Measurements from ENCODE around the gene IQCN.

Gene IQCN

DNA sequence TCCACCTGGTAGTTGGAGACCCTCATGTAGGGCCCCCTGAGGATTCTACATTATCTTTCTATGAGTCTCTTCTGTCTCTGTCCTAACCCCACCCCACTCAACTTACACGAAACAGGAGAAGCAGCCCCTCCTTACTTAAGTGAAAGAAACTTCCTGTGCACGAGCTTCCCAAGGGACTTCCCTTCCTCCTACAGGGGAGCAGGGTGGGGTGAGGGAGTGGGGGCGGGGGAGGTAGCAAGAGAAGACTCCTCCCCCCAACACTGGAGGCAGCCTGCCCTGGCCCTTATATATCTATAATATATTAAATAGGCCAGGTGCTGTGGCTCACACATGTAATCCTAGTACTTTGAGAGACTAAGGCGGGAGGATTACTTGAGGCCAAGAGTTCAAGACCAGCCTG, 42.5 kb downstream of the IQCN start:
- DNase-seq (ENCODE audit: low read depth) = no peak

DNA sequence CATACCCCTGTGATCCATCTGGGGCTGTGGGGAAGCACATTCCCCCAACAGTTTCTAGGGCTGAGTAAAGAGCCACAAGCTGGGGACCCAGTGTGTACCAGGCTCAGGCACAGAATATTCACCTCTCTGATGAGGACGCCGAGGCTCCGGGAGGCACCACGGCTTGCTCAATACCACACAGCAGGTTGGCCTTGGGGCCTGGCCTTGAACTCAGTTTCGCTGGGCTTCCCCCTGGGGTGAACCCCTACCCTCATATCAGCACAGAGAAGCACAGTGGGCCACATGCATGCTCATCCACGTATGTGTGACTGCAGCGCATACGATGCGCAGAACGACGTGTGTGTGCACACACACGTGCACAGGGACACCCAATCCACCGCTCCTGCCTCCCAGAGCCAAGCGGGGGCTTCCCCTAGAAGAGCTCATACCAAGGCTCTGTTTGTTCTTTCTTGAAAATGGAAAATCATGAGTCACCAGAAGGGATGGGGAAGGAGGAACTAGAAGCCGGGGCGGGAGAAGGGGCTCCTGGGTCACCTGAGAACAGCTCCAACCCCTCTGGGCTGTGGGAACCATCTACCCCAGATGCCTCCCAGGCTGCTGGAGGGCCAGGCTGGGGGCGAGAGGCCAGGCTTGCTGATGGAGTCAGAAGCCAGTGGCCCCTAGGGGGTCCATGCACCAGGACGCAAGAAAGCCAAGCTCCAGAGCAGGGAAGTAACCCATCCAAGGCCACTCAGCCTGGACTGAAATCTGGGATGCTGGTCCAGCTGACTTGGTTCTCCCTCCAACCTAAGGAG, 43.1 kb downstream of the IQCN start:
- DNase-seq (ENCODE audit: low read depth) = no peak

DNA sequence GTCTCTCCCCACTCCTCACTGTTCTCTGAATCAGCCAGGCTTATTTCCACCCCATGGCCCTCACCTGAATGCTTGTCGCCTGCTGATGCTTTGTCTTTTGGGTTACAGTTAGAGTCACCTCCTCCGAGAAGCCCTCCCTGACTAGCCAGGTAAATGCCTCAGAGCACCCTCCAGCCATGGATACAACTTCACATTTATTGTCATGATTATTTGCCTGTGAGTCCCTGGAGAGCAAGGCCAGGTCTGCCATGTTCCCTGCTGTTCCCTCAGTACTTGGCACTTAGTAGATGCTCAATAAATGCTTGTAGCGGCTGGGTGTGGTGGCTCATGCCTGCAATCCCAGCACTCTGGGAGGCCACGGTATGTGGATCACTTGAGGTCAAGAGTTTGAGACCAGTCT, 44.3 kb downstream of the IQCN start:
- no peak for DNase-seq (ENCODE audit: low read depth)

DNA sequence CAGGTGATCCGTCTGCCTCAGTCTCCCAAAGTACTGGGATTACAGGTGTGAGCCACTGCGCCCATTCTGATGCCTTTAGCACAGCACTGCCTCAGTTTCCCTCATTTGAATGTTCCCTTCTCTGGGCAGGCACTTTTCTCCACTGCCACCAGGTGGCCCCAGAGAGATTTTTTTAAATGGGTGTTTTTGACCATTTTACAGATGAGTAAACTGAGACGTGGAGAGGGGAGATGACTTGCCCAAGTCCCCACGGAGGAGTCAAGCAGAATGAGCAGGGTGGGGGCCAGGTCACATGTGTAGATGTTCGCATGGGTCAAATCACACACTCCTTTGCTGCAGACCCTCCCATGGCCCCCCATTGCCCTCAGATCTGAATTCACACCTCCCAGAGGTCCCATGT, 44.8 kb downstream of the IQCN start:
- DNase-seq (ENCODE audit: low read depth) = no peak

DNA sequence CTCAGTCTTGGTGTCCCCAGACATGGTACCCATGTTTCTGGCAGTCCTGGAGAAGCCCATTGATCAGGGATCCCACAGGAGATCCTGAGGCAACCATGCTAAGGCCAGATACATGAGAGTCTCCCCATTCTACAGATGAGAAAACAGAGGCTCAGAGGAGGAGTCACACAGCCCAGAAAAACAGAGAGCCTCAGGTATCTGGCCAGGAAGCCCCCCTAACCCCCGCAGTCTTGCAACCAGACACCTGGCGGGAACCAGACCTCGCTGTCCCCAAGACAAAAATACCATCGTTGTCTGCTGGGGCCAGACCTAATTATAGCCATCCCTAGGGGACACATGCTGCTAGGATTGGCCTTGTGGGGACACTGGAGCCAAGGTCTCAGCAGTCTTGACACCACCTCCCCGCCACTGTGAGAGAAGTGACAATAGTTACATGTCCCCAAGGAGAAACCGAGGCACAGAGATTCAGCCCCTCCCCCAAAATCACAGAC, 46.4 kb downstream of the IQCN start:
- no peak for DNase-seq (ENCODE audit: low read depth)

DNA sequence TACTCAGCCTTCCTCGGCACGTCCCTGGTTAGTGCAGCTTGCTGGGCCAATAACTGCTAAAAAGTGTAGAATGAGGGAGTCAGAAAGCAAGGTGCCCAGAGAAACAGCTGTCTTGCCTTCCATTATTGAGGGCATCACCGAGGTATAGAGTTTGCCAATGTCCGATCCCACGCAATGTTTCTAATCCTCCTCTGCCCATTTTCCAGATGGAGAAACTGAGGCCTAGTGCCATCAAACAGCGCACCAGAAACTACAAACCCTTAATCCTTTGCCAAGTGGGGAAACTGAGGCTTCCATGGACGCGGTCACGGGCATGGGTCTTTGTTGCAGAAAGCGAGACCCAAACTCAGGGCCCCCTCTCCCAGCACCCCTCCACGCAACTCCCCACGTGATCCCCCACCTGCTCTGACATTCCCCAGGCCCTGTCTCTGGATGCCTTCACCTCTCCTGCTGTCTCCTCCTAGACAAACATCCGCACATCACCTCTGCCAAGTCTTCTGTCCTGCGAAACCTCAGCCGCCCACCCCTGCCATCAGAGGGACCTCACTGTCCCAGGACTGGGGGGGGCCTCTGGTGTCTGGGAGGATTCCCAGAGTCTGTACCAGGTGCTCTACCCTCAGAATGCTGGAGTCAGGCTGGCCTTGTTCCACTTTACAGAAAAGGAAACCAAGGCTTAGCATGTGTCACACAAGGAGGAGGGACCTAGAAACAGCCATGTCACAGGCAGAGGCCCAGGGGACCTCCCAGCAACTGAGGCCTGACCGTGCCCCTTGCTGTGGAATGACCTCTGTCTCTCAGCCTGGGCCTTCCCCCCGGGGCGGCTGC, 47.1 kb downstream of the IQCN start:
- no peak for DNase-seq (ENCODE audit: low read depth)

DNA sequence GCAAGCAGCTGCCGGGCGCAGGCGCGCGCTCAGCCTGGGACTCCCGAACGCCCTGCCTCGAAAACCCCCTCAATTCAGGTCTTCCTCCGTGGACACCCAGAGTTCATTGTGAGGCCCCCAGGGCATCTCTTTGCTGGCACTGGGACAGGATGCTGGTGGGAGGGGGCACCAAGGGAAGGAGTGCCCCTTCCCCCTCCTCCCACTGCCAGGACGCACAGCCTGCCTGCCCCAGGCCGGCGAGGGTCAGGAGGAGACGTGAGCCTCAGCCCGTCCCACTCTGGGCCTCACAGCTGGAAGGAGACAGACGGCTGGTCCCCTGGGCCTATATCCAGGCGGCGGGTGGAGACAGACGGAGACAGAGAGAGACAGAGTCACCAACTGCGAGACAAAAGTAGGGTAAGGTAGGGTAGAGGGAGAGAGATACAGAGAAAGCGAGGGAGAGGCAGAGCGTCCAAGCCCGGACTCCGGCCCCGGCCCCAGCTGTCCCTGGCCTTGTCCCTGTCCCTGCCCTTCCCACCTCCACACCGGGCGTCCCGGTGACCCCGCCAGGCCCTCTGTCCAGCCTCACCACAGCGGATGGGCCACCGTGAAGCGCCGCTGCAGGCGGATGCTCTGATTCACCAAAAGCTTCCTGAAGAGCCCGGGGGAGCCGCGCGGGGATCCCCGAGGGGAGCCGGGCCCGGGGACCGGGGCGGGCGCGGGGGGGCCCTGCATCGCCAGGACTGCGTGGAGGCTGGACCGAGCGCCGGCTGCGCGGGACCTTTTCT, 48.4 kb downstream of the IQCN start, which contains the start of gene PDE4C:
Gene PDE4C (minus strand): TSS at position 737 of the 767 bp plus-strand sequence. CDS start 23 bp downstream, at position 714.
- DNase-seq (ENCODE audit: low read depth) = no peak

DNA sequence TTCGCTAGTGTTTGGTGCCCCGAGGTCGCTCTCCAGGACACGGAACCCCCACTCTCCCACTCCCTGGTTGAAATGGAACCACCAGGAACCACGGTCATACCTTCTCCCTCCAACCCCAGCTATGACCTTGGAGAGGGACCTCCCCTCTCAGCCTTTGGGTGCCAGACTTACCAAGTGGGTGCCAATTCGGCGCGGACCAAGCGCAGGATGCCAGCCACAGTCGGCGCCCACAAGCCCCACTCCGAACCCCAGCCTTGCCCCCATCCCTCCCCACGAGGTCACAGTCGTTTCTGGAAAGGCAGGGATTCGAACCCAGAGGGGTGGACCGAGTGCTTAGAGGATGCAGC, 48.9 kb downstream of the IQCN start:
- DNase-seq (ENCODE audit: low read depth) = no peak

DNA sequence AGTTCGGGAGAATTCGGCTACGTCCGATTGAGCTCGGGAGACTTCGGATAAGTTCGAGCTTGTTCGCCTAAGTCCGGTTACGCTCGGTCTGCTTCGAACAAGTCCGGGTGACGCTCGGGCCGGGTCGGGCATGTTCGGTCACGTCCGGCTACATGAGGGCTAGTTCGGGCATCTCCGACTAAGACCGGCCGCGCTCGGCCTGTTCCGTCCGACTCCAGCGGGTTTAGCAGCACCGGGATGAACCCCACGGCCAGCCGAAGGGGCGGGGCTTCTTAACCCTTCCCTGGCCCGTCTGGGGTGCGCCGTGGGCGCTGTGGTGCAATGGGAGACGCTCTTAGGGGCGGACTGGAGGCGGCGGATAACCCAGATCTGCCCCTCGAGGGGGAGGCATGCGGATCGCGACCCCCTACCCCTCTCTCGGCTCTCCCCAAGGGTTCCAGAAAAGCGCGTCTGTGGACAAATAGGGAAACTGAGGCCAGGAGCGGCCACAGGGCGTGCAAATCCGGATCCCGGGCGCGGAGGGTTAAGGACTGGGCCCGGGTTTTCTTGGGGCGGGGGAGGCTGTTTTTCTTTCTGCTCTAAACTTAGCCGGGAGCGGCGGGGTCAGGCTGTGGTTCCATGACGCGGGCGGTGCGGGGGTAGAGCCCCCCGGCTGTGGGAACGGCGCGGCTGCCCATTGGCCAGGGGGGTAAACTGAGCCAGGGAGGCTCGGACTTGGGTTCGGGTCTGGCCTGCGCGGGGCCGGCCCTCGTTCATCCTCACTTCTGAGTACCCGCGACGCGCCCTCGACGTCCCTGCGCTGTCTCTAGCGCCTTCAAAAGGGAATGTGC, 49.5 kb downstream of the IQCN start:
- DNase-seq (ENCODE audit: low read depth) = peak; percentile 56

DNA sequence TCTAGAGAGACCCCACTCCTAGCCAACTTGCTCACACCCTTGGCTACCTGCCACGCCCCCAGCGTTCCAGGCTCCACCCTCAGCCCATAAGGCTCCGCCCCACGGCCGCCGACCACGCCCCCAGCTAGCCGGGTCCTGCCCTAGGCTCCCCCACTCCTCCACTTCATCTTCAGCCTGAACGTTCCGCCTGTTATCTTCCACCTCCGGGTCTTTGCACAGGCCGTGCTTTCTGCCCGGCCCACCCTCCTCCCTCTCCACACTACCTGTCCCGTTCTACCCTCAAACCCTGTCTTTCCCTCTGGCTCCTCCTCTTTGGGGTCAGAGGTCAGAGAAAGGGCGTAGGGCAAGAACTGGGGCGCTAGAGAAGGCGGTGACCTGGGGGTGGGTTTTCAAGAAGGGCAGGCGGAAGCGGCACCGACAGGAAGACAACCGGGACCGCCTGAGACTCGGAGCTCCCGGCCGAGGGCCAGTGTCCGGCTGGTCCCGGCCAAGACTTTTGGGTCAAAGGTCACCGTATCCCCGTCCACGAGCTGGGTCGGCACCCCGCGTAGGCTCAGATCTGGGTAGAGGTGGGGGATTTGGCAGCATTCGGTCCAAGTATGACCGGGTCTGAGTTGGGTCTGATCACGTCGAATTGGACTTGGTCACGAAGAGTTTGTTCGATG, 50.3 kb downstream of the IQCN start:
- DNase-seq (ENCODE audit: low read depth) = no peak

DNA sequence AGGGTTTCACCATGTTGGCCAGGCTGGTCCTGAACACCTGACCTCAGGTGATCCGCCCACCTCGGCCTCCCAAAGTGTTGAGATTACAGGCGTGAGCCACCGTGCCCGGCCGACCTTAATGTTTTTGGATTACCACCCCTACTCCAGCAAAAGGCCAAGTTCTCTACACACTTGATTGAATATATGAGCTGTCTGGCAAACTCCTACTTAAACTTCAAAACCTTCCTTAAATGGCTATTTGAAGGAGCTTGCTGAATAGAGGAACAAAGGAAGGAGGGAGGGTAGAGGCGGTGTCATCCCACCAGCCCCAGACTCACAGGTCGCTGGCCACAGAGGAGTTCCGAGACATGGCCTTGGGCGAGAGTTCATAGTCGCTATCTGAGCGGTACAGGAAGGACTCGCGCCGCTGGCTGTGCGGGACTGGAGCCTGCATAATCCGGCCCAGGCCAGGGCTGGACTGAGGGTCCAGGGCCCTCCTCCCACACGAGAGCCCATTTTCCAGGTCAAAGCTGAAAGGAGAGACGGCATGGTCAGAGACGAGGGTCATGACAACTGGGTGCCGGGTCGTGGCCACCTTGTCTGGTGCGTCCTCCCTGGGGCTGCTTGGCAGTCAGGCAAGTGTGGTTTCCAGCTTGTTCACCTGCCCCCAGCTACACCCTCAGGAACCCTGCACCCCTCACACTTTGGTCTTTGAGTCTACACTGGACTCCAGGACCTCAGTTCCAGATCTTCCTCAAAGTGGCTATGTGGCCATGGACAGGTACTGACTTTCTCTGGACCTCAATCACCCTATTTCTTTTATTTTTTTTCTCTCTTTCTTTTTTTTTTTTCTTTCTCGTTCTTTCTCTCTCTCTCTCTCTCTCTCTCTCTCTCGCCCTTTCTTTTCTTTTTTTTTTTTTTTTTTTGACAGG, 52.2 kb downstream of the IQCN start:
- DNase-seq (ENCODE audit: low read depth) = no peak

DNA sequence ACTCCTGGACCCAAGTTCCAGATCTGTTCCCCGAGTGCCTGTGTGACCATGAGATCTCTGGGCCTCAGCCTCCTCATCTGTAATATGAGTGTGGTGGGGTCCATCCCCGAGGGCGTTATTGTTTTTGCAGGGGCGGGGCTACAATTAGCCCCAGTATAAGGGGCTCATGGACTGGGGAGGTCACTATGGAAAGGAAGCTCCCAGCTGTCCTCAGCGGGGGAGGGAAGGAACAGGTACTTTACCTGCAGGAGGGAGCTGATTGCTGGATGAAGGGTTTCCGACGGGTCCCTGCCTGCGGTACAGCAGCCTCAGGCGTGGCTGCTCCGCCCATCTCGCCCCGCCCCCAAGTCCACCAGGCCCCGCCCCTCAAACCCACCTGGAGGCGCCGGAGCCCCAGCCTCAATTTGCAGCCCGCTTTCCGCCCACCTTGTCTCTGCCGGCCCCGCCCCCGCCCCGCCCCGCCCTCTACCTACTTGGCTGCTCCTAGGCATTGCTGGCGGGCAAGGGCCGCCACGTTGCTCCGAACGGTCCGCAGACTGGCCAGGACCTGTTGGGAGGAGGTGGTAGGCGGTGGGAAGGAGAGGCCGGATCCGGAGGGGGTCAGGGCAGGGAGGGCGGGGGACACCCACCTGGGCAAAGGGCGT, 53.5 kb downstream of the IQCN start:
- no peak for DNase-seq (ENCODE audit: low read depth)

DNA sequence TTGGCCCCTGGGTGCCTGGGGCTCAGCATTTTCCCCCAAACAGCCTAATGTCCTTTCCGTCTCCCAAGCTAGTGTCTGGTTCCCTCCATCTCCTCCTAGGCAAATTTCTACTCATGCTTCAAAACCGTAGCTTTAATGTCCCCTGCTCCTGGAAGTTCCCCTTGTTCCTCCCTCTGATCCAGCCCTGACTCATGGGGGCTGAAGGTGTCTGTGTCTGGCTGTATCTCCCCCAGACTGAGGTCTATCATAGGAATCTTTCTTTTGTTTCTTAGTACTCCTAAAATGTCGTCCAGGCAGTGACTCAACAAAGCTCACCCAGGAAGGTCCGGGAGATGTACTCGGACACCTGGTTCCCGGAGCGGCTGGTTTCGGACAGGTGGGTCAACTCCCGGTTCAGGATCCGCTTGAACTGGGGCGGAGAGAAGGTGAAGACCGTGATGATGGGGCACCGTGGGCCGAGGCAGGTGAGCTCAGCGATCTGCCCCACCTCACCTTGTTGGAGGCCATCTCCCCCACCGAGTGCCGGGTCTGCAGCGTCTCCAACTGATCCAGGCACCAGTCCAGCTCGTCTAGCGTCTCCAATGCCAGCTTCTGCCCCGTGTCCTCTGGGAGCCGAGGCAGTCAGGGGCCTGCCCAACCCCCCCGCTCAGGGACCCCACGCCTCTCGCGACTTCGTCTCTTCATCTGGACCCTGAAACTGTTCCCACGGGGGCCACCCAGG, 54.2 kb downstream of the IQCN start:
- no peak for DNase-seq (ENCODE audit: low read depth)

DNA sequence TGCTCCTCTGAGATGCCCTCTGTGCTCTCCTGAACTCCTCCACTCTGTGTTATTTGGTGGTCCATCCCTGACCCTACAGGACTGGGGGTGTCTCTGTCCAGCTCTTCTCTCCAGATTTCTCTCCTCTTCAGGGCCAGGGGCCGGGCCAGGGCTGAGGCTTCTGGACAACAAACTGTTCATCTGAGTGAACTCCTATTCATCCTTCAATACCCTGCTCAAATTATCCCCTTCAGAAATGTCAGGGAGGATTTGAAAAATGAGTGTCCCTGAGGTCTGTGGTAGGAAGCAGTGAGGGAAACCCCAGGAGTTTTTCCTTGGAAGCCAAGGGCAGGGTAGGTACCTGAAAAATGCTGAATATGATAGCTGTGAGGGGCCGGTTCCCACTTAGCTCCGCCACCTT, 55.7 kb downstream of the IQCN start:
- DNase-seq (ENCODE audit: low read depth) = no peak

DNA sequence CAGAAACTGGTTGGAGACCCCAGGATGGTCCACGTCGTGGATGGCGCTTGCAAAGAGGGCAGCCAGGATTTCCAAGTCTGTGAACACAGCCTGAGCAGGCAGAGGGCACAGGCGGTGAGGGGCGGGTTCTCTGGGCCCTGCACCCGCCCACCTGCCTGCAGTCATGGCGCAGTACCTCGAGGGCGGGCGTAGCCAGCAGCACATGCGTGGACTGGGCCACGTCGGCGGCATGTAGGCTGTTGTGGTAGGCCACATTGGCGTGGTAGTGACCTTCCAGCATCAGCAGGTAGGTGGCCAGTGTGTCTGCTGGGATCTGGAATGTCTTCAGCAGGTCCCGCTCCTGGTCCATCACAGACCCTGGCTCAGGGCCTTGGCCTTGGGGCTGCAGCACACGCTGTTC, 56.1 kb downstream of the IQCN start:
- DNase-seq (ENCODE audit: low read depth) = no peak

DNA sequence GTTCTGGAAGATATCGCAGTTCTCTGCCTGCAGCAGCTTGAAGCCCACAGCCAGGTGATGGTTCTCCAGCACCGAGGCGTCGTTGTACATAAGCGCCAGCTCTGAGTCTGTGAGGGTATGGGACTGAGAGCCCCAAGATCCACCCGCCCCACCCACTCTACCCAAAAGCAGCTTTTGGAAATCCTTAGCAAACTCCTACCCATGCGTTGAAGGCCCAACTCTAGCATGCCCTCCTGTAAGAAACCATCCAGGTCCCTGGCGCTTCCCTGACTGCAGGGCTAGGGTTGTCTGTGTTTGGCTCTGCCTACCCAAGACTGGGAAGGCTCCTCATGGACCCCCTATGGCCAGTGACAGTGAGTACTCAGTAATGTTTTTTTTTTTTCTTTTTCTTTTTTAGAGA, 57.5 kb downstream of the IQCN start:
- DNase-seq (ENCODE audit: low read depth) = no peak

DNA sequence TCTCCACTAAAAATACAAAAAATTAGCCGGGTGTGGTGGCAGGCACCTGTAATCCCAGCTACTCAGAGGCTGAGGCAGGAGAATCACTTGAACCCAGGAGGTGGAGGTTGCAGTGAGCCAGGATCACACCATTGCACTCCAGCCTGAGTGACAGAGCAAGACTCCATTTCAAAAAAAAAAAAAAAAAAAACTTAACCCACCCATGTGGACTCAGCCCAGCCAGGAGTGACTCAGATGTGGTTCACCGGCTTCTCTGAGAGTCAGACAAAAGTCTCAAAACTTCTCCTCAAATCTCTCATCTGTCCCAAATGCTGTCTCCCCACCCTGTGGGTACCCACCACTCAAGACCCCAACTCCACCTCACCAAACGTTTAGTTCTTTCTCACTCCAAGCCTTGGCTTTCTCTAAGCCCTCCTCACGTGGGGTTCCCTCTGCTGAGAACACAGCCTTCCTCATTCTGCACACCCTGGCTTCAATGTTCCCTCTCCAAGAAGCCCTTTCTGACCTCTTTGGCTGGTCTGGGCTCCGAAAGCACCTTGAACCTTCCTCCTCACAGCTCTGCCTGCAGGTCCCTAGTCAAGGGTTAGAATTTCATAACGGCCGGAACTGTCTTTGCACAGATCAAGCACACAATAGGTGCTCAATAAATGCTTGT, 59.3 kb downstream of the IQCN start:
- DNase-seq (ENCODE audit: low read depth) = no peak

DNA sequence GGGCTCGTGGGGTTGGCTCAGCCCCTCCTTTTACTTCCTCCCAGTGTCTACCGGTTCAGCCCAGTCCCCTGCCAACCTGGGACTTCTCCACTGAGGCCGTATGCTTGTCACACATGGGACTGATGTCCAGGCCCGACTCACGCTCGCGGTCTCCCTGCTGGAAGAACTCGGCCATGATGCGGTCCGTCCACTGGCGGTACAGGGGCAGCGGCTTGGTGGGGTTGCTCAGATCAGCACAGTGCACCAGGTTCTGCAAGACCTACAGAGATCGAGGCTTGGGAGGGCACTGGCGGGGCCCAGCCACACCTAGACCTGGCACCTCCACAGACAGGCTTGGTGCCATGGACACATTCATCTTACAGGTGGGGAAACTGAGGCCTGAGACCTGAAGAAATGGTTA, 62.6 kb downstream of the IQCN start:
- DNase-seq (ENCODE audit: low read depth) = no peak

Data from T-helper 22 cell (primary cell).